CD4-positive, alpha-beta T cell treated with Interleukin-6 at 100 ng/mL for 8 hours (primary cell): ENCODE results near the gene MPZL1.

ENCODE experiments used
- DNase-seq: peaks from one replicate; pipeline ENCODE4 v3.0.0-alpha.2; 2020; ENCODE audit warnings: mixed read lengths, low spot score

Gene MPZL1

DNA sequence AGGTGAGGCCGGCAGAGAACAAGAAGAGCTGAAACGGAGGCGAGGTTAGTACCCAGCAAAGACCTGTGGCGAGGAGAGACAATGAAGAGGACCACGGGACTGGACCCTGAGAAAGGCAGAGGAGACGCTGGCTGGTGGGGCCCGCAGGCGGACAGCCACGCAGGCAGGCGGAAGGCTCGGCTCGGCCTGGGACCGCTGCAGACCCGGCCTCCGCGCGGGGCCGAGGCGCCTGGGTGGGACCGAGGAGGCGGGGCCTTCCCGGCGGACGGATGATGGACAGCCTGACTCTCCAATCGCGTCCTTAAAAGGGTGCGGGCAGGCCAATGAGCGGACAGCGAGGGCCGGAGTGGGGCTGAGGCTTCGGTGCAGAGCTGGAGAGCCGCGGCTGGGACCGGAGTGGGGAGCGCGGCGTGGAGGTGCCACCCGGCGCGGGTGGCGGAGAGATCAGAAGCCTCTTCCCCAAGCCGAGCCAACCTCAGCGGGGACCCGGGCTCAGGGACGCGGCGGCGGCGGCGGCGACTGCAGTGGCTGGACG lies at the start of gene MPZL1:
MPZL1 (plus strand) TSS at position 366 of the 535 bp plus-strand sequence. CDS start 170 bp downstream, outside the sequence.
- DNase-seq, result peak; percentile 89

DNA sequence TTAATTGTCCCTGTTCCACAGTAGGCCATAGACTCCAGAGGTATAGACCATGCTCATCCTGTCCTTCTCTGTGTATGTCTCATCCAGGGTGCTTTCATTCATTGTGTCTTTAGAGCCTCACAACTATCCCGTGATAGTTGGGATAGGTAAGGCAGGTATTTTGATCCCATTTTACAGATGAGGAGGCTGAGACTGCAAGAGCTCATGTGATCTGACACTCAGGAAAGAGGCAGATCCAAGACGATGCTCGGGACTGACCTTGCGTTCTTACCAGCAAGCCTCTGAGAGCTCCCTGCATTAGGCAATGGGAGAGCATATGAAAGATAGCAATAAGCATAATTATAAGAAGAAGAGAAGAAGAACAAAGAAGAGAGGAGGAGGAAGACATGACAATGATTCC lies 49.0 kb upstream of the MPZL1 start:
- no peak for DNase-seq

DNA sequence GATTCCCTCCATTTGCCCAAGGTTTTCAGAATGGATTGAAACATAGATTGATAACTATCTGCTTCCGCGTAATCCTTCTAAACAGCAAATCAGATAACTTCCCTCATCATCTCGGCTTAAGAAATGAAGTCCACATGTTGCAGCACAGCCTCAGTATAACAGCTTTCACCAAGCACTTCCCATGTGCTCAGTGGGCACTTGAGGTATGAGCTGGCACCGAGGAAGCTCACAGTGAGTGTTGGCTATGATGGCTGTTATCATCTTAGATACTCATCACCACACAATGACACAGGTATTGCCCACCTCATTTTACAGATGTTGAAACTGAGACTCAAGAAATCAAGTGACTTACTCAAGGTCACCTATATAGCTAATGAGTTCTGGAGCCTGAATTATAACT lies 48.5 kb upstream of the MPZL1 start:
- no peak for DNase-seq

DNA sequence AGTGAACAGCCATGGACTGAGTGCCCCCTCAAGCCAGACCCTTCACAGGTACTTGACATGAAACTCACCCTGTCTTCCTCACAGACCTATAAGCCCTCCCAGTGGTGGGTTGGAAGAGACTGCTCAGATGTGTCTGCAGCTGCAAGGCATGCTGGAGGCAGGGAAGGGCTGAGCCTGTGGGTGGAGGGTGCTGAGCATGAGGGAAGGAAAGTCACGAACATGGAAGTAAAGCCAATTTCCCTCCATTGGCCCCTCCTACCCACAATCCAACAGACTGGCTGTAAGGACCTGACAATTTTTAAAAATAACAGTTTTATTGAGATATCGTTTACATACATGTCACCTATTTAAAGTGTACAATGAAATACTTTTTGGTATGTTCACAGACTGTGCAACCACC lies 47.6 kb upstream of the MPZL1 start:
- no peak for DNase-seq

DNA sequence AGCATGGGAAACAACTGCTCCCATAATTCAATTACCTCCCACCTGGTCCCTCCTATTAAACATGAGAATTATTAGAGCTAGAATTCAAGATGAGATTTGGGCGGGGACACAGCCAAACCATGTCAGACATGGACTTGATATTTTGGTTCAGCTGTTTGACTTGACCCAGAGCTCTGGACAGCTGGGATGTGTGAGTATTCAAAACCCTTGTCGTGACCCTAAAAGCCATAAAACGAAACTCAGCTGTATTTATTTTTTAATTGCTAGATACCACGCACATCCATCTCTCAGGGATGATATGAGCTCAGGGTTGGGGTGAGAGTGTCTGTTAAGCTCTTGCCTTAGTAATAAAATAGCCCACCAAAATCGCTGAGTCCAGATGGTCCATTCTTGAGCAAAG lies 46.3 kb upstream of the MPZL1 start:
- DNase-seq, result no peak

DNA sequence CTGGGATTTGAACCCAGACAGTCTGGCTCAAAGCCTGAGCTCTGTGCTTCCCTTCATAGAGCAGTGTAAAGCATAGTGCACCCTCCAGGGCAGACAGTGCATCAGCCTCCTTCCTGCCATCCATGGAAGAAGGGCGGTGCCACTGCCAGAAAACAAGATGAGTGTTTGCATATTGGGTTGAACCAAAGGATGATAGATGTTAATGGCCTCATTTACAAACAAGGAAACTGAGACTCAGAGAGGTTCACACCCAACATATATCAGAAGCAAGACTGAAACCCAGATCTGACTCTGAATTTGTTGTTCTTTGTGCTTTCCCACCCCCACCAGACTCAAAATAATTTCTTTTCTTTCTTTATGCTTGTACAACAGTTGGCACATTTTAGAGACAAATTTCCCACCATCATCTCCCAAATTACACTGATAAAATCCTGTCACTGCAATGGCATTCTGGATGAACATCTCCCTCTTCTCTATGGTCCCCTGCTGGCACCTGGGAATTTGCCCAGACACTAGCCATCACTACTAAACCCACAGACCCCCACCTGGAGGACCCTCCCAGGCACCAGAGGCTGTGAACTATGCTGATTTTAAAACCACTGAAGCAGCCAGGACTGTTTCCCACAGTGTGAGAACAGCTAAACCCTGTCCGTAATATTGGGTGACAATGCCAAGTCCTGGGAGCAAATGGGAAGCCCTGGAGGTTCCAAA lies 45.4 kb upstream of the MPZL1 start:
- no peak for DNase-seq

DNA sequence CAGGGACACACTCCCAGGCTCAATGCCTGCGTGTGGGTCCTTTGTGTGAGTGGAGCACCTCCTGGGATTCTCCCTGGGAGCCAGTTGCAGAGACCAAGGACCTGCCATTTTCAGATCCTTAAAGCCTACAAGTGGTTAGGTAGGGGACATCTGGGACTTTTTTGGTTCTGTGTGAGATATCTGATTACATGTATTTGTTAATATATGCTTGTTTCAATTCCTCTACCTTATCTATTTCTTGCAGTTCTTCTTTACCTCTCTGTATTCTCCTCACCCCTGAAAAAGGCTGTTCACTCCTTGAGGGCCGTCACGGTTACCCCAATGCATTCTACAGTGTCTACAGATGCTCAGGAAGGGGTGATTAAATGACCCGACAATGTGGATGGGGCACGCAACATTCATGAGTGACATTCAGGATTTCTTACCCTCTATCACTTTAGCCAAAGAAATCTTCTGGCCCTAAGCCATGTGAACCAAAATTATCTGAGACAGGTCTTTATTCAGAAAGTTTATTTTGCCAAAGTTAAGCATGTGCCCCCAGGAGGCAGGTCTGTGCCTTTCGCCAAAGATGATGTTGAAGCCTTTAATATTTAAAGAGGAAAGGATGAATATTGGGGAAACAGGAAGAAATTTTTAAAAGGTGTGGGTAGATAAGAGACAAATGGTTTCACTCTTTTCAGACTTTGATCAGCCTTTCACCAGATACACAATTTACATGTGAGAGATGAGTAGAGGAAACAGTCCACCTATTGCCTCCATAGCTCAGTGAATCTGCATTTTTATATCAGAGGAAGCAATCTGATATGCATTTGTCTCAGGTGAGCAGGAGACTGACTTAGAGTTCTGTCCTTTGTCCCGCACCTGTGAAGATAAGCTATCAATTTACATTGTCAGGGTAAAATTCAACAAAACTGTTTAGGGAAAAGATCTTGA lies 44.6 kb upstream of the MPZL1 start:
- no peak for DNase-seq

DNA sequence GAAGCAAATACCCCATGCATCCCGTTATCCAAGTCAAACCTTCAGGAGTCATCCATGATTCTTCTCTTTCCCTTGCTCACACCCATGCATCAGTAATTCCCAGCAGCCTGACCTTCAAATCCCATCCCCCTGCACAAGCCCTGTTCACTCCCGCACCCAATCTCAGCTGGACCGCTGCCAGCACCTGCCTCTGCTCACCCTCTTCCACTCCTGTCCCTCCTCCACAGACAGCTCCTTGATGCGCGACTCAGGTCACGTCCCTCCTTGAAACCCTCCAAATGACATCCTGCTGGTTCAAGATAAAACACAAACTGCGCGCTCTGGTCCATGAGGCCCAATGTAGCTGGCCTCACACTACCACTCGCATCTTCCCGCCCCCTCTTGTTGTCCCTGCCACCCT lies 43.4 kb upstream of the MPZL1 start:
- DNase-seq, result no peak

DNA sequence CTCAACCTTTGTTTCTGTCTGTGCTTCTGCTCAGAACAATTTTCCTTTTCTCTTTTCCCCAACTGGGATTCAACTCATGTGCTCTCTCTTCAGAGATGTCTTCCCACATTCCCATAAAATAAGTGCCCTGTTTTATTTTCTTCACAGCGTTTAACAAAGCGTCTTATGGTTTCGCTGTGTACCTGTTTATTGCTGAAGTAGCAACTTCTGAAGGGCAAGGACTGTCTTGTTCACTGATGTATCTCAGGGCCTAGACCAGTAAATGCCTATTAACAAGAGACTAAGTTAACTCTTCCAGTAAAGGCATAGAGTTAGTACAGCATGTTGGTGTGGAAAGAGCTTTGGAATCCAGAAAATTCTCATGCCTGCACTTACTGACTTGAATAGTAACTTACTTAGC lies 42.9 kb upstream of the MPZL1 start:
- DNase-seq, result no peak

DNA sequence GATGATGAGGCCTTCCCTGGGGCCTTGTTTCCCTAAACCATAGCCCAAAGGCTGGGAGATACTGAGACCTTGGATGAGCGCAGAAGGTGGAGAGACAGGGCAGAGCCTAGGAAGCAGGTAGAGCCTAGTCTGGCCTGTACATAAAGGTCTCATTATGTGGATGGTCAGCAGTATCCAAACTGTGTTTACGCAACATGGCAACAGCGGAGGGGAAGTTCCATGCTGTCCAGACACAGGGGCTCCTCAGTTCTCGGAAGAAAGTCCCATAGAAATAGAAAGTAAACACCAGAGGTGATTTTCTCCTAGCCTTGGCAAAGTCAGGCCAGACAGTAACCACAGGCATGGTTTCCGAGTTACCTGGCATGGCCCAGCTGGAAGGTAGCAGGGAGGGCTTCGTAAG lies 42.1 kb upstream of the MPZL1 start:
- no peak for DNase-seq

DNA sequence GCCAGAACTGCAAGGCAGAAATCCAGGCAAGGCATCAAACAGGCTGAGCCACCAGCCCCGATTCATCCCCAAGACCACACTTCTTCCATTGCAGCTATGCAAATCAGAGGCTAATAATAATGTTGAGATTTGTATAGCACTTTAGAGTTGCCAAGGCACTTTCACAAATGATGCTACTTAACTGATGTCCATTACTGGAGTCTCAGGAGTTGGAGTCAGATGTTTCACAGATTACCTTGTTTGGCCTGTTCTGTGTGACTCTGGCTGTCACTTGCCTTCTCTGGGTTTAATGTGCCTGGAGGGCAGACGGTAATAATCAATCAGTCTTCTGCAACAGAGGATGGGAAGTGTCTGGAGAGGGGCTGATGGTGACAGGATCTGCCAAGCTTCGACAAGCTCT lies 40.8 kb upstream of the MPZL1 start:
- no peak for DNase-seq

DNA sequence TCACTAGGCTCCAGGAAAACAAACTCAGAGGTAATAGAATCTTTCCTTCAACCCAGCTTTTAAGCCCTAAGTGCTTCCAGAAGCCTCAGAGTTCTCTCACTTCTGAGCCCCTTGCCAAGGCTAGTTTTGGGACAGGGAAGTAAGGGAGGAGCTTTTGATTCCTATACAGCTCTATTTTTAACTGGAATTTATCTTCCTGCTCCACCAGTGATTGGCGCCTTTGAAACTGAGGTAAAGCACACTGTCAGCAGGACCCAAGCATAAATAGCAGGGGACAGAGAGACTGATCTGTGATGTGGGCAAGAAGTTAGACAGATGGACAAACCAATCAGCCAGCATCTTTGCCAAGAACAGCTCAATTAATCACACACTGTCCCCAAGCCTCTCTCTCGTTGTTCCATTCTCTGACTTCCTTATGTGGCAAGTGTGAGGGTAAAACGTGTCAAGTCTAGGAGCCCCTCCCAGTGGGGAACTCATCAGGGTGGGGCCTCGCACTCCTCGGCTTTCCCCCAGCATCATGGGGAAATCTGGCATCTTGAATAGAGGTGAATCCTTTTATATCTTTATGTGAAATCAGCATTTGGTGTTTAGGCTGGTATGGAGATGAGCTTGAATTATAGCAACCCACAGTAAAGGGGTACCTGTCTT lies 40.2 kb upstream of the MPZL1 start:
- DNase-seq, result no peak

DNA sequence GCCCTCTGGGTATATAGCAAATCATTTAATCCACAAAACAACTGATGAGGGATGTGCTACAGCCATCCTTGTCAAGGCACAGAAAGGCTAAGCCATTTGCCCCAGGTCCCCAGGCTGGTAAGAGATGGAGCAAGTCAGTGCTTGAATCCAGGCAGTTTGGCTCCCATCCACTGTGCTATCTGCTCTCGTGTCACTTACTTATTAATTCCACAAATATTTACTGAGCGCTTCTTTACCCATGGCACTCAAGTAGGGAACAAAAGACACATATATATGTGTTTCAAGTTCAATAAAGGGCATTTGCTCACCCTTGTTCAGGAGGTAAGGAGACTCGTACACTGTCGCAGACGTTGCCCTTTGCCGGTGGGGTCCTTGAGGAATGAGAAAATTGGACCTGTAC lies 38.6 kb upstream of the MPZL1 start:
- DNase-seq, result no peak

DNA sequence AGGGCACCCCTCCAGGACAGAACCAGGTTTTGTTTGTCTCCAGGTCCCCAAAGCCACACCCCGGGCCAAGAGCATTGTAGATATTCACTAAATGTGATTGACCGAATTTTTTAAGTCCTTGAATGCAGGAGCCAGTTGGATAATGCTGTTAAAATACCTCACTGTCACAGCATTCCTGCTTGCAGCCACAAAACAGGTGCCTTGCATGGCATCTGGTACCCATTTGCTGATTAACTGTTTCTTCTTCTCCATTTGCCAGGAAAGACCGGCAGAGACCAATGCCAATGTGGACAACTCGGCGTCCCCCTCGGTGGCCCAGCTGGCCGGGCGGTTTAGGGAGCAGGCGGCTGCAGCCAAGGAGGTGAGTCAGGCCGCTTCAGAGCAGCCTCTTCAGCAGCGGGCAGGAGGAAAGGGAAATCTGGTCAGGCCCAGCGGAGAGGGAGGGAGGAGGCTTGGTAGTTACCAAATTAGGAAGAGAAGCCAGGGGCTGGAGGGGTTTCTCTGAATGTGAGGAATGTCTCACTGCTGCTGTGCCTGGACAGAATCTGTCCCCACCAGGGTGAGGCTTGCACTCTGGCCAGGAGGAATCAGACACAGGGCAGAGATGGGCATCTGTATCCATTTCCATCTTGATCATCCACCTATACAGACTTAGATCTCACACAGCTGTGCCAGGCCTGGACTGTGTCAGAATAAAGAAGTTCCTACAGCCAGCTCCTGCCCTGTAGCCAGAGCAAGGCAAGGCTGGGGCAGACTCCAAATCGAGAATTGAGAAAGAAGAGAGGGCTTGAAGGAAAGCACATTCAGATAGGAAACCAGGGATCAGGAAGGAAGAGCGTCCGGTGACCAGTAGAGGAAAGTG lies 37.9 kb upstream of the MPZL1 start:
- DNase-seq, result no peak

DNA sequence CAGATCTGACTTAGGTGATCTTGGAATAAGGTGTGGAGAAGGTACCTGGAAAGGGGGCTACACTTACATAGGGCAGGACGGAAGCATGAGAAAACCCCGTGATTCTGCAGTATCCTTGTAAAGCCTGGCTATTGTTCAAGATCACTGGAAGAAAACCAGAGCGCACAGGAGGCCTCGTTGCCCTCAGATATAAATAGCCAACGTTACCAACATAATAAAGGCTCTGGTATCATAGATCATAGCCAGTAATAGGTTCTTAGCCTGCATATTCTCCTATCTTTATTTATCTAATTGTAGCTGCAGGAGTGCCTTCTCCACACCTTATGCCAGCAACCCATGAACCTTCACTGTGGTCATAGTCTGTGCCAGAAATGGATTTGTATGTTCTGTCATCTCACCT lies 35.9 kb upstream of the MPZL1 start:
- no peak for DNase-seq

DNA sequence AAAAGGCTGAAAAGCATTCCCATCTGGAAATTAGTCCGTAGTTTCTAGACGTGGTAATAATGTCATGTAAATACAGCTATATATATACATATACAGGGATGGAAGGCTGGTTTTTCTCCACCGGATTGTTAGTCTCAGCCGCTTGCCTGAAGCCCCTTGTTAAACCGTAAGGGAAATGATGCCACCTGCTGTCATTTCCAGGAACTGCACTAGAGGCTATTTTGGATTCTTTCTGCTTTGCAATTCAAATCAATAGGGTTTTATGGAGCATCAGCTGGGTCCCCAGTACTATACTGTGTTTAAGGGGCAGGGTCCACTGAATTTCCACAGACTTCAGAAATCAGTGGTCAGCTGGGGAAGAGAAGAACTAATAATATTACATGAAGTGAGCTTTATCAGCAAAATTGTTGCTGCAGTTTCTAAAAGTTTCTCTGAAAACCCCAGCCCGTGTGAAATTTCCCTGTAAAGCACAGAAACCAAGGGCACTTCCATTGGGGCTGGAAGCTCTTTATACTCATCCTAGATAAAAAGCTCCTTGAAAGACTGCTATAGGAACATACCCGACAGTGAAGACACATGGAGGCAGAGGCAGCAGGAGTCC lies 33.8 kb upstream of the MPZL1 start:
- DNase-seq, result peak; percentile 81

DNA sequence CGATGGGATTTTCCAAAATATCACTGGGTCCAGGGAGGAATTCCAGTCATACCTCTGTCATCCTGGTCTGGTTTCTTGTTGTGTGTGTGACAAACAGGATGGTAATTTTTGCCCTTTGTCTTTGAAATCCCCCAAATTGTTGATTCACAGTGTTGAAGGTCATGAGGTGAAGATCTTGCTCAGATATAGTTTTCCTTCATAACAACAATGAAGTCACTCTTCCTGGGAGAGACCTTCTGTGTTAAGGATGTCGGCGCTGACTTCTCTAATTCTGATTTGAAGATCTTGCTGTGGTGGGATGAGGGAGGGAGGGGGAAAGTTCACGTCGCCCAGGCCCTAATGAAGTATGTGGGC lies 32.2 kb upstream of the MPZL1 start:
- DNase-seq, result no peak

DNA sequence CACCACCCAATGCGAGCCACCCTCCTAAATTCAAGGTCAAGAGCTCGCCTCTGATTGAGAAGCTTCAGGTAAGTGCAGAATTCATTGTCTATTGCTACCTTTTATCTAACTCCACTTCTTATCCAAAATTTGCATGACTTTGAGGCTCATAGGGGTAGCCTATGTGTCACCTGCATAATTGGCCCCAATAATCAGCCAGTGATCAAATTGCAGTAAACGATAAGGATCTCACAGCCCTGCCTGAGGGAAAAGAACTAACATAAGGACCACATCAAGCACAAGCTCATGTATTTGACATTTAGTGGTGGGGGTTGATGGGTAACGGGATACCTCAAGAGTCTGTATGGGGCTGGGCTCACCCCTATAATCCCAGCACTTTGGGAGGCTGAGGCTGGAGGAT lies 31.7 kb upstream of the MPZL1 start:
- DNase-seq, result no peak

DNA sequence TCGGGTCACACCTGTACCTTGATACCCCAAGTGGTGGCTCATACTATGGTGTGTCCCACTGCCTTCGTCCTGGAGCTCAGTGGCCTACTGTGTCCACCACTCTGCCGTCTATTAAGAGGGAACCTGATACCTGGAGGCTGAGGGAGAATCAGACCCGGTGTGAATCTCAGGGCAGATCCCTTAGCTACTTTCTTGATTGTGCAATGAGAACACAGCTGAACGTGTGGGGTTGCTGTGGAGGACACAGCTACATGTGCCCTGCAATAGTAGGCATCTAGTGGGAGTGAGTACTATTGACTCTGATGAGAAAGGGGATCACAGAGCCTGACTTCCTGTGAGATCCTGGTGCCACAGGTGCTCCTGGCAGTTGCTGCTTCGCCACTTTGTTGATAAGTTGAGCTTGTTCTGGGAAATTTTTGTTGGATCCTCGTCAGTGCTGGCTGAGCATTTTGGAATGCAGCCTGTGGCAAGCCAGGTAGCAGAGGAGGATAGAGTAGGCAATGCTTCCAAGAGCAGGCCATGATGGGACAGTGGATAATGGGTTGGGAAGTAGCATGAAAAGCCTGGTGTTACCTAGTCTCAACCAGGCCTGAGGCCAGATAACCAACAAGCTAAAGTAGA lies 28.2 kb upstream of the MPZL1 start:
- no peak for DNase-seq

DNA sequence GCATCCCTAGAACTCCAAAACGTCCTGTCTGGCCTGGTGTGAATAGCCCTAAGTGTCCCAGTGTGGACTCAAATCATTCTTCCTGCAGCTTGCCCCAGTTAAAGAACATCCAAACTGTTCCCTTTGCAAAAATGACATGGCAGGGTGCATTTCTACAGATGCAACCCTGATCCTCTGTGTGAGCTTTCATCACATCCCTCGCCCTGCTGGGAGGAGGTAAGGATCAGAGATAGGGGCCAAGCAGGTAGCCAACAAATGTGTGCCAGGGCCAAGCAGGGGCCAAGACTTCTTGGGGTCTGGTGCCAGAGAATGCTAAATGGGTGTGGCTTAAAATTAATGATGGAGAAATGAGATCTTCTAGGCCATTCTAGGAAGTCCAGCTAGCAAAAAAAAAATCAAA lies 27.1 kb upstream of the MPZL1 start:
- DNase-seq, result no peak

DNA sequence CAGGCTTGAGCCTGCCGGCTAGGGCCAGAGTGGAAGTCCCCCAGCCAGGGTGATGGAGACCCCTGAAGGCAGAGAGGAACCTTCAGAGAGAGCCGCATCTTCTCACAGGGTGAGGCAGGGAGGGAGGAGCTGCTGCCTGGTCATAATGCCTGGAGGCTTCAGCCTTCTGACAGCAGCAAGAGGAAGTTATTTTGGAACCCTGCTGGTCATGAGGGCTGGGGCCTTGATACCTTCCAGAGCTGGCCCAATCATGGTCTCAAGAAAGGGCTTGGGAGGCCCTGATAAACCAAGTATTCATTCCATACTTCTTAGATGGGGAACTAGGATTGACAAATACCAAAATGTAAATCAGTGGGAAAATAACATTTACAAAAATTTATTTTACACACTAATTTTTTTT lies 26.6 kb upstream of the MPZL1 start:
- no peak for DNase-seq
